Smooth muscle cell (in vitro differentiated cells): ENCODE measurements around the gene THOC6. TPM values are rescaled to one million over a fixed set of nuclear protein-coding genes. Genes with fewer than 3 reads are reported as not detected.

Experiments
- DNase-seq: peaks from one replicate; lab custom pipeline; 2025; ENCODE audit not compliant: unreplicated experiment; lab: John Stamatoyannopoulos, UW
- H2AFZ ChIP-seq: fragments of 200-600 bp; sonication (generic); 2 replicates; pipeline ENCODE4 v1.6.0; 2016; ENCODE audit warnings: antibody characterized with exemption, low read depth, mild to moderate bottlenecking
- H3F3A ChIP-seq: fragments of 200-600 bp; sonication (generic); 2 replicates; pipeline ENCODE4 v1.6.0; 2017; ENCODE audit warnings: antibody characterized with exemption, low read depth
- H3K27ac ChIP-seq: fragments of 200-600 bp; sonication (generic); 2 replicates; pipeline ENCODE4 v1.5.1; 2016; ENCODE audit warnings: low read depth, mild to moderate bottlenecking
- H3K27me3 ChIP-seq: fragments of 200-600 bp; sonication (generic); 2 replicates; pipeline ENCODE4 v1.6.1; 2016; ENCODE audit warnings: low read depth, mild to moderate bottlenecking
- H3K36me3 ChIP-seq: fragments of 200-600 bp; sonication (generic); 2 replicates; pipeline ENCODE4 v1.5.1; 2016; ENCODE audit warnings: low read depth
- H3K4me1 ChIP-seq: fragments of 200-600 bp; sonication (generic); 2 replicates; pipeline ENCODE4 v1.5.1; 2016; ENCODE audit warnings: low read depth
- H3K4me2 ChIP-seq: fragments of 200-600 bp; sonication (generic); 2 replicates; pipeline ENCODE4 v1.6.0; 2016; ENCODE audit warnings: mild to moderate bottlenecking
- H3K4me3 ChIP-seq: fragments of 200-600 bp; sonication (generic); 2 replicates; pipeline ENCODE4 v1.5.1; 2016; ENCODE audit warnings: mild to moderate bottlenecking
- H3K79me2 ChIP-seq: fragments of 200-600 bp; sonication (generic); 2 replicates; pipeline ENCODE4 v1.6.0; 2016; ENCODE audit warnings: low read depth, mild to moderate bottlenecking
- H3K9ac ChIP-seq: fragments of 200-600 bp; sonication (generic); 2 replicates; pipeline ENCODE4 v1.6.0; 2016; ENCODE audit warnings: low read depth
- H3K9me3 ChIP-seq: fragments of 200-600 bp; sonication (generic); replicated peaks from 2 replicates; pipeline ENCODE4 v1.5.1; 2016; ENCODE audit warnings: low read depth
- H4K20me1 ChIP-seq: fragments of 200-600 bp; sonication (generic); 2 replicates; pipeline ENCODE4 v1.6.0; 2016; ENCODE audit warnings: low read depth
- WGBS: methylation state at CpG from one replicate; pipeline ENCODE4 v1.1.7; 2016; ENCODE audit warnings: low lambda C conversion rate; 5-methylcytosine and 5-hydroxymethylcytosine counted together
- polyA plus RNA-seq: library from polyadenylated mRNA; unstranded; fragments of >200 nt; fragmentation: Nextera tagmentation; extraction: Ambion mirVana; gene quantifications from 2 replicates; pipeline ENCODE4 v1.2.1, GENCODE V29; 2016
- total RNA-seq: library from RNA; depleted of rRNA; stranded (reverse); fragments of >200 nt; gene quantifications from 2 replicates; pipeline ENCODE4 v1.2.3, GENCODE V29; 2014
- TF ChIP-seq, protein P1 (sequence below): fragments of 200-600 bp; sonication (generic); IDR thresholded peaks from 2 replicates; pipeline ENCODE4 v1.5.1; 2017; ENCODE audit warnings: borderline replicate concordance, mild to moderate bottlenecking, antibody characterized with exemption; ENCODE audit not compliant: insufficient read depth, poor library complexity, severe bottlenecking

Gene THOC6
- total and polyA plus RNA-seq, 2 experiments from 2014 or later: 28.9 to 59.4 TPM

DNA sequence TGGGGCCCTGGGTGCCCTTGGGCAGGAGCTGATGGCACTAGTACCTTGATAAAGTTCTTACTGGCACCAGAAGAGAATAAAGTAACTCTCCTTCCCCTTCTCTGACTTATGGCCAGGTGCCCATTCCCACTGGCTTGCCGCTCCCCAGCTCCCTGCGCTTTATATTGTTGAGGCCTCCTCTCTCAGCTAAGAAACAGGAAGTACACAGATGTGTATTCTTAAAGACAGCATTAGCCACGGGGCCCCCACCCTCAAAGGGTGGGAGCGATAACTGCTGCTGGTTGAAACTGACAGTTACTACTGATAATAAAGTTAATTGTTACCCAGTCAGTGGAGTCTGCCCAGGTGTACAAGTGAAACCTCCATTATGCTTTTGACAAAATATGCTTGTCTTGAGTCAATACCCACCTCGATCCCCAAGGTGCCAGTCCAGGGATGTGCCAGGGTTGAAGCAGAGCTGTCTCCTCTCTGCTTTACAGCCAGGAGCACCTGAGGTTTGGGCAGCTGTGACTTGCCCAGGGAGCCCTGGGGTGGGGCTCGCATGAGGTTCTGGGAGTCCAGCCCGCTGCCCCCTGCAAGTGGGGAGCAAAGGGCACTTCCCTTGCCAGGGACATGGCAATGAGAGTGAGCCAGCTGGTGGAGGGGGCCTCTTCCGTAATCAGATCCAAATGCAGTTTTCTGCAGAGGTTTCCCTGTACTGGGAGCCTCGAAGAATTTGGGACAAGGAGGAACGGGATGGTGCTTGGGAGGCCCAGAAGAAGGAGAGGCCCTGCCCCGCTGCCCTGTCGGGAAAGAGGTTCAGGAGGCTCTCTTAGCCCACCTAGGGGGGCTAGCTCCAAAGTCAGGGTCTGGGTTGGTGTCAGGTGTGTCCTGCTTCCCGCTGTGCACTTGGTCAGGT, 16.5 kb upstream of the THOC6 start:
- Histone ChIP-seq H3K79me2 (no peaks in the 10 kb centered on the region), H3K36me3 (no peaks in the 10 kb centered on the region), H3K4me1 (peaks cover 32% of the 10 kb centered on the region), H3F3A (no peaks in the 10 kb centered on the region), H4K20me1 (no peaks in the 10 kb centered on the region), H3K9ac (no peak overlapping the region), H3K4me2 (no peak overlapping the region), H3K27ac (no peak overlapping the region), H3K27me3 (peaks cover 68% of the 10 kb centered on the region), H3K9me3 (no peaks in the 10 kb centered on the region), H2AFZ (no peak overlapping the region), H3K4me3 (peak overlapping the region; percentile 10)
- TF ChIP-seq, protein P1, sequence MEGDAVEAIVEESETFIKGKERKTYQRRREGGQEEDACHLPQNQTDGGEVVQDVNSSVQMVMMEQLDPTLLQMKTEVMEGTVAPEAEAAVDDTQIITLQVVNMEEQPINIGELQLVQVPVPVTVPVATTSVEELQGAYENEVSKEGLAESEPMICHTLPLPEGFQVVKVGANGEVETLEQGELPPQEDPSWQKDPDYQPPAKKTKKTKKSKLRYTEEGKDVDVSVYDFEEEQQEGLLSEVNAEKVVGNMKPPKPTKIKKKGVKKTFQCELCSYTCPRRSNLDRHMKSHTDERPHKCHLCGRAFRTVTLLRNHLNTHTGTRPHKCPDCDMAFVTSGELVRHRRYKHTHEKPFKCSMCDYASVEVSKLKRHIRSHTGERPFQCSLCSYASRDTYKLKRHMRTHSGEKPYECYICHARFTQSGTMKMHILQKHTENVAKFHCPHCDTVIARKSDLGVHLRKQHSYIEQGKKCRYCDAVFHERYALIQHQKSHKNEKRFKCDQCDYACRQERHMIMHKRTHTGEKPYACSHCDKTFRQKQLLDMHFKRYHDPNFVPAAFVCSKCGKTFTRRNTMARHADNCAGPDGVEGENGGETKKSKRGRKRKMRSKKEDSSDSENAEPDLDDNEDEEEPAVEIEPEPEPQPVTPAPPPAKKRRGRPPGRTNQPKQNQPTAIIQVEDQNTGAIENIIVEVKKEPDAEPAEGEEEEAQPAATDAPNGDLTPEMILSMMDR: no peak
- WGBS: 60% methylated on average over 13 of the region's 13 CpGs
- DNase-seq: no peak

DNA sequence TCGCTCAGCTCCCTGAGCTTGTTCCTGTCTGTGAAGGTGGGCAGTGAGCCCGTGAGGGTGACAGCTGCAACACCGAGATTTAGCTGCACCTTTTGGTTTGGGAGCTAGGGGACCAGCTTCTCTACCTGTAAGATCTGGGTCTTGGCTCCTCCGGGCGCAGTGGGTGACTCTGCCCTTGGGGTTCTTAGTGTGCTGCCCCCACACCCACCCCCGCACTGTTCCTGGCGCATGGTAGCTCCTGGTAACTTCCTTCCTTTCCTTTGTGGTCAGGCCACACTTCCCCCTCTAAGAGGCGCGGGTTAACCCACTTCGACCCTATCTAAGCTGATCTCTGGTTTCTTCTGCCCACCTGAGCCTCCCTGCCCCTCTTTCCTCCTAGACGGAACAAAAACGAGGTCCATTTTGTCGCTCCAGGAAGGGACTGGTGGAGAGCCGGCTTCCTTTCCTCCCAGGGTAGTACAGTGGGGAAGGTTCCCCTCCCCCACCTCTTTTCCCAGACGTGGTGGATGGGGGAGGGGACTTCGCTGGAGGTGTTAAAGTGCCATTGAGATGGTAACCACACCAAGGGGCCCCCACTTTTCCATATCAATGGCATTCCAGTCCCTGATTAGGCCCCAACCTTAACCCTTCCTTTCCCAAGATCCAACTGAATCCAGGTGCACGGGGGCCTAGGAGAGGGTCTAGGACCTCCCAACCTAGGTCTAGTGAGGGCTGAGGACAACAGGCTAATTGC, 15.7 kb upstream of the THOC6 start:
- TF ChIP-seq, protein P1: no peak
- no peaks in the 10 kb centered on the region for H3F3A ChIP-seq
- peak overlapping the region; percentile 86 for H3K27ac ChIP-seq
- H3K9ac ChIP-seq: no peak overlapping the region
- H3K4me3 ChIP-seq: no peak overlapping the region
- no peaks in the 10 kb centered on the region for H3K36me3 ChIP-seq
- H3K4me2 ChIP-seq: peak overlapping the region; percentile 48
- H3K9me3 ChIP-seq: no peaks in the 10 kb centered on the region
- H3K4me1 ChIP-seq: peaks cover 39% of the 10 kb centered on the region
- WGBS: 18% methylated on average over 17 of the region's 17 CpGs
- H2AFZ ChIP-seq: no peak overlapping the region
- no peaks in the 10 kb centered on the region for H4K20me1 ChIP-seq
- peaks cover 76% of the 10 kb centered on the region for H3K27me3 ChIP-seq
- no peak for DNase-seq
- H3K79me2 ChIP-seq: no peaks in the 10 kb centered on the region

DNA sequence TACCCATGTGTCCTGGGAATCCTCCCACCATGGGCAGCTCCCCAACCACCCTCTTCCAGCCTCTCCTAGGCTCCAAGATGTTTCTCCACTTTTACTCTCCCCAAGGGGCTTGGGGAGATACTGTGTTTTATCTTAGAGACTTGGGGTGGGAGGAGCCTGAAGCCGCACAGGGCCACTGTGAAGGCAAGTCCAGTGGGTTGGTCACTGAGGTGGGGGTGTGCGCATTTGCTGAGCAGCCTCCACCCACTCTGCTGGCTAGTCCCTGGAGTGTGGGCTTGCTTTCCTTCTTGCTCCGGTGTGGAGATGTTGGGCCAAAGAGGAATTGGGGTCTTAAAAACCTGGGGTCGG, 15.2 kb upstream of the THOC6 start:
- Histone ChIP-seq H2AFZ (no peak overlapping the region), H3K9me3 (no peaks in the 10 kb centered on the region), H3K36me3 (no peaks in the 10 kb centered on the region), H3K4me3 (no peak overlapping the region), H4K20me1 (no peaks in the 10 kb centered on the region), H3K4me2 (peak overlapping the region; percentile 48), H3K27ac (peak overlapping the region; percentile 86), H3K27me3 (peaks cover 81% of the 10 kb centered on the region), H3K9ac (no peak overlapping the region), H3K4me1 (peaks cover 39% of the 10 kb centered on the region), H3F3A (no peaks in the 10 kb centered on the region), H3K79me2 (no peaks in the 10 kb centered on the region)
- WGBS: 36% methylated on average over 4 of the region's 4 CpGs
- DNase-seq: no peak
- TF ChIP-seq, protein P1: no peak
